ENCODE measurements around the gene COQ9.

Gene COQ9

GRCh38 chr16:57473176-57473840 is 26.0 kb downstream of the COQ9 start:
- DNase-seq (ENCODE audit: low read depth): no peak

- no peak for DNase-seq (ENCODE audit: low read depth)
Measured at GRCh38 chr16:57473906-57474305, 26.6 kb downstream of the COQ9 start.

- no peak for DNase-seq (ENCODE audit: low read depth)
Measured at GRCh38 chr16:57474671-57475661, 27.7 kb downstream of the COQ9 start.

- no peak for DNase-seq (ENCODE audit: low read depth)
Measured at GRCh38 chr16:57475711-57476339, 28.5 kb downstream of the COQ9 start.

GRCh38 chr16:57476546-57477410 is 29.5 kb downstream of the COQ9 start:
- DNase-seq (ENCODE audit: low read depth): no peak

- DNase-seq (ENCODE audit: low read depth): no peak
Measured at GRCh38 chr16:57477531-57478202, 30.4 kb downstream of the COQ9 start.

- DNase-seq (ENCODE audit: low read depth): no peak
Measured at GRCh38 chr16:57478396-57479204, 31.3 kb downstream of the COQ9 start.

- no peak for DNase-seq (ENCODE audit: low read depth)
Measured at GRCh38 chr16:57479205-57479975, 32.1 kb downstream of the COQ9 start.

- no peak for DNase-seq (ENCODE audit: low read depth)
Measured at GRCh38 chr16:57479976-57480753, 32.9 kb downstream of the COQ9 start.

- DNase-seq (ENCODE audit: low read depth): no peak
Measured at GRCh38 chr16:57480754-57481230, 33.5 kb downstream of the COQ9 start.

- DNase-seq (ENCODE audit: low read depth): no peak
Measured at GRCh38 chr16:57481421-57481820, 34.1 kb downstream of the COQ9 start.

- DNase-seq (ENCODE audit: low read depth): no peak
Measured at GRCh38 chr16:57482845-57483545, 35.7 kb downstream of the COQ9 start.

GRCh38 chr16:57483725-57484514 is 36.6 kb downstream of the COQ9 start:
- no peak for DNase-seq (ENCODE audit: low read depth)

GRCh38 chr16:57484515-57485005 is 37.3 kb downstream of the COQ9 start:
- no peak for DNase-seq (ENCODE audit: low read depth)

- DNase-seq (ENCODE audit: low read depth): no peak
Measured at GRCh38 chr16:57485091-57485915, 38.0 kb downstream of the COQ9 start.
